Neural cell (in vitro differentiated cells): ENCODE data around the gene MB21D2. TPM values are rescaled to one million over a fixed set of nuclear protein-coding genes. Genes with fewer than 3 reads are reported as not detected.

Source experiments
- H2AFZ ChIP-seq: fragments of 200-600, 300-800 bp; sonication (generic), shearing (Covaris generic); 2 replicates; pipeline ENCODE4 v1.6.0; 2014; ENCODE audit warnings: low read depth, mild to moderate bottlenecking, antibody characterized with exemption, low read length, moderate library complexity
- H3F3A ChIP-seq: fragments of 200-600 bp; shearing (Covaris generic); 2 replicates; pipeline ENCODE4 v1.6.1; 2016; ENCODE audit warnings: mild to moderate bottlenecking, moderate library complexity, mixed read lengths, antibody characterized with exemption, low read length; ENCODE audit not compliant: insufficient read depth, poor library complexity, severe bottlenecking
- H3K27ac ChIP-seq: fragments of 200-600, 300-800 bp; sonication (generic), shearing (Covaris generic); 2 replicates; pipeline ENCODE4 v1.5.1; 2014; ENCODE audit warnings: mild to moderate bottlenecking, low read length, moderate library complexity
- H3K27me3 ChIP-seq: fragments of 300-800, 200-600 bp; sonication (generic), shearing (Covaris generic); 2 replicates; pipeline ENCODE4 v1.6.0; 2014; ENCODE audit warnings: mild to moderate bottlenecking, low read depth, low read length, moderate library complexity; ENCODE audit not compliant: insufficient read depth
- H3K36me3 ChIP-seq: fragments of 300-800, 200-600 bp; sonication (generic), shearing (Covaris generic); 2 replicates; pipeline ENCODE4 v1.5.1; 2014; ENCODE audit warnings: mild to moderate bottlenecking, antibody characterized with exemption, low read length, moderate library complexity; ENCODE audit not compliant: insufficient read depth
- H3K4me2 ChIP-seq: fragments of 300-800, 200-600 bp; sonication (generic), shearing (Covaris generic); 2 replicates; pipeline ENCODE4 v1.6.0; 2014; ENCODE audit warnings: mild to moderate bottlenecking, low read length
- H3K4me3 ChIP-seq: fragments of 300-800, 200-600 bp; sonication (generic), shearing (Covaris generic); 2 replicates; pipeline ENCODE4 v1.5.1; 2014; ENCODE audit warnings: mild to moderate bottlenecking, low read length, moderate library complexity
- H3K79me2 ChIP-seq: fragments of 200-600 bp; shearing (Covaris generic); replicated peaks from 2 replicates; pipeline ENCODE4 v1.6.0; 2014; ENCODE audit warnings: mild to moderate bottlenecking, low read length, moderate library complexity; ENCODE audit not compliant: insufficient read depth
- H3K9ac ChIP-seq: fragments of 300-800, 200-600 bp; sonication (generic), shearing (Covaris generic); 2 replicates; pipeline ENCODE4 v1.6.1; 2016; ENCODE audit warnings: mild to moderate bottlenecking, low read length, mixed read lengths
- H3K9me2 ChIP-seq: fragments of 200-600 bp; shearing (Covaris generic); 2 replicates; pipeline ENCODE4 v1.6.1; 2016; ENCODE audit warnings: mild to moderate bottlenecking, low read length, mixed read lengths; ENCODE audit not compliant: insufficient read depth
- H3K9me3 ChIP-seq: fragments of 200-600, 300-800 bp; sonication (generic), shearing (Covaris generic); 2 replicates; pipeline ENCODE4 v1.6.1; 2016; ENCODE audit warnings: mild to moderate bottlenecking, mixed run types, low read length, moderate library complexity, mixed read lengths
- H4K20me1 ChIP-seq: fragments of 200-600 bp; shearing (Covaris generic); 2 replicates; pipeline ENCODE4 v1.6.1; 2016; ENCODE audit warnings: mild to moderate bottlenecking, mixed run types; ENCODE audit not compliant: insufficient read depth
- CTCF ChIP-seq: fragments of 450-650 bp; IDR thresholded peaks from 2 replicates; pipeline ENCODE4 v1.5.1; 2014; ENCODE audit warnings: antibody characterized with exemption, mild to moderate bottlenecking, moderate library complexity; ENCODE audit not compliant: poor library complexity, severe bottlenecking
- EP300 ChIP-seq: fragments of 450-650 bp; conservative IDR thresholded peaks from 2 replicates; pipeline ENCODE4 v1.6.1; 2014; ENCODE audit warnings: antibody characterized with exemption, mild to moderate bottlenecking, moderate library complexity; ENCODE audit not compliant: poor library complexity, severe bottlenecking
- EZH2 ChIP-seq: fragments of 200-600, 300-800 bp; shearing (Covaris generic), sonication (generic); IDR thresholded peaks from 2 replicates; pipeline ENCODE4 v1.6.1; 2014; ENCODE audit warnings: antibody characterized with exemption, low read length, borderline replicate concordance, mild to moderate bottlenecking; ENCODE audit not compliant: insufficient read depth, poor library complexity, severe bottlenecking
- MXI1 ChIP-seq: fragments of 450-650 bp; conservative IDR thresholded peaks from 2 replicates; pipeline ENCODE4 v1.6.1; 2014; ENCODE audit warnings: antibody characterized with exemption, mild to moderate bottlenecking; ENCODE audit not compliant: poor library complexity, severe bottlenecking
- POLR2AphosphoS5 ChIP-seq: IDR thresholded peaks from 2 replicates; pipeline ENCODE4 v1.6.1; 2012
- RAD21 ChIP-seq: fragments of 450-650 bp; conservative IDR thresholded peaks from 2 replicates; pipeline ENCODE4 v1.6.1; 2014; ENCODE audit warnings: antibody characterized with exemption, mild to moderate bottlenecking, moderate library complexity
- REST ChIP-seq: IDR thresholded peaks from 2 replicates; pipeline ENCODE4 v1.6.1; 2012; ENCODE audit warnings: borderline replicate concordance
- SMC3 ChIP-seq: fragments of 450-650 bp; conservative IDR thresholded peaks from 2 replicates; pipeline ENCODE4 v1.6.1; 2014; ENCODE audit warnings: antibody characterized with exemption, mild to moderate bottlenecking, moderate library complexity; ENCODE audit not compliant: poor library complexity
- TAF1 ChIP-seq: IDR thresholded peaks from 2 replicates; pipeline ENCODE4 v1.6.1; 2012; ENCODE audit warnings: low read depth
- polyA plus RNA-seq: library from polyadenylated mRNA; depleted of rRNA; stranded (reverse); fragments of >200 nt; gene quantifications from 2 replicates; pipeline ENCODE4 v1.2.3, GENCODE V29; 2014

MB21D2 gene
- polyA plus RNA-seq, 1 donor from 2014 or later: 39.0 TPM

- no peaks in the 10 kb centered on the region for H3F3A ChIP-seq
- no peak overlapping the region for H3K9ac ChIP-seq
- H4K20me1 ChIP-seq: no peaks in the 10 kb centered on the region
- H3K9me2 ChIP-seq: no peaks in the 10 kb centered on the region
- no peak overlapping the region for H3K27ac ChIP-seq
- no peaks in the 10 kb centered on the region for H3K27me3 ChIP-seq
- H3K4me3 ChIP-seq: no peak overlapping the region
- H2AFZ ChIP-seq: no peak overlapping the region
- H3K9me3 ChIP-seq: no peaks in the 10 kb centered on the region
- H3K4me2 ChIP-seq: no peak overlapping the region
- TF ChIP-seq CTCF (no peak), EP300 (no peak), SMC3 (no peak), MXI1 (no peak), POLR2AphosphoS5 (no peak), EZH2 (no peak), REST (no peak), TAF1 (no peak), RAD21 (no peak)
- no peaks in the 10 kb centered on the region for H3K36me3 ChIP-seq
- H3K79me2 ChIP-seq: no peaks in the 10 kb centered on the region
Measured at GRCh38 chr3:192947421-192947820, 29.8 kb upstream of the MB21D2 start.

- H3K9me3 ChIP-seq: no peaks in the 10 kb centered on the region
- TF ChIP-seq RAD21 (no peak), REST (no peak), CTCF (no peak), MXI1 (no peak), TAF1 (no peak), EZH2 (no peak), POLR2AphosphoS5 (no peak), EP300 (no peak), SMC3 (no peak)
- H3K79me2 ChIP-seq: no peaks in the 10 kb centered on the region
- no peaks in the 10 kb centered on the region for H3K9me2 ChIP-seq
- H3K27me3 ChIP-seq: no peaks in the 10 kb centered on the region
- H2AFZ ChIP-seq: no peak overlapping the region
- no peak overlapping the region for H3K4me2 ChIP-seq
- no peaks in the 10 kb centered on the region for H3F3A ChIP-seq
- H3K36me3 ChIP-seq: no peaks in the 10 kb centered on the region
- H3K27ac ChIP-seq: no peak overlapping the region
- H4K20me1 ChIP-seq: no peaks in the 10 kb centered on the region
- no peak overlapping the region for H3K9ac ChIP-seq
- H3K4me3 ChIP-seq: no peak overlapping the region
Measured at GRCh38 chr3:192943393-192943792, 25.7 kb upstream of the MB21D2 start.
